ENCODE results near the gene ZDHHC17. TPM values are rescaled to one million over a fixed set of nuclear protein-coding genes. Genes with fewer than 3 reads are reported as not detected.

ZDHHC17 gene
- total RNA-seq, 1 experiment from 2014 or later = 35.3 TPM

GRCh38 chr12:76879710-76880518 lies 116.0 kb downstream of the ZDHHC17 start:
- intact Hi-C loops (cut with micrococcal nuclease) = loop anchor here (5.0 kb wide), 1 partner anchor 132 kb away; no protein-coding TSS in a partner anchor
- no peaks in the 10 kb centered on the region for H3K27me3 ChIP-seq (ENCODE audit: low read length)
- H3K27ac ChIP-seq (ENCODE audit: low read length) = peak overlapping the region; percentile 36
- peaks cover 16% of the 10 kb centered on the region for H3K4me1 ChIP-seq (ENCODE audit: insufficient read depth, low read length)
- peak overlapping the region; percentile 89 for H2AFZ ChIP-seq (ENCODE audit: low read length)
- no peaks in the 10 kb centered on the region for H3K9me2 ChIP-seq (replicated peaks; ENCODE audit: low read length)
- H3K79me2 ChIP-seq (ENCODE audit: low read length) = peaks cover 11% of the 10 kb centered on the region; the same call in 1 of the 2 replicates
- no peaks in the 10 kb centered on the region for H4K20me1 ChIP-seq (ENCODE audit: low read length)
- DNase-seq (no peak), ATAC-seq (no peak)
- POLR2A ChIA-PET (ENCODE audit: unreplicated experiment) = no interaction called here
- no peaks in the 10 kb centered on the region for H3F3A ChIP-seq (ENCODE audit: low read length, unreplicated experiment)
- H3K9me3 ChIP-seq (ENCODE audit: low read length) = no peaks in the 10 kb centered on the region
- TF ChIP-seq, protein P1, sequence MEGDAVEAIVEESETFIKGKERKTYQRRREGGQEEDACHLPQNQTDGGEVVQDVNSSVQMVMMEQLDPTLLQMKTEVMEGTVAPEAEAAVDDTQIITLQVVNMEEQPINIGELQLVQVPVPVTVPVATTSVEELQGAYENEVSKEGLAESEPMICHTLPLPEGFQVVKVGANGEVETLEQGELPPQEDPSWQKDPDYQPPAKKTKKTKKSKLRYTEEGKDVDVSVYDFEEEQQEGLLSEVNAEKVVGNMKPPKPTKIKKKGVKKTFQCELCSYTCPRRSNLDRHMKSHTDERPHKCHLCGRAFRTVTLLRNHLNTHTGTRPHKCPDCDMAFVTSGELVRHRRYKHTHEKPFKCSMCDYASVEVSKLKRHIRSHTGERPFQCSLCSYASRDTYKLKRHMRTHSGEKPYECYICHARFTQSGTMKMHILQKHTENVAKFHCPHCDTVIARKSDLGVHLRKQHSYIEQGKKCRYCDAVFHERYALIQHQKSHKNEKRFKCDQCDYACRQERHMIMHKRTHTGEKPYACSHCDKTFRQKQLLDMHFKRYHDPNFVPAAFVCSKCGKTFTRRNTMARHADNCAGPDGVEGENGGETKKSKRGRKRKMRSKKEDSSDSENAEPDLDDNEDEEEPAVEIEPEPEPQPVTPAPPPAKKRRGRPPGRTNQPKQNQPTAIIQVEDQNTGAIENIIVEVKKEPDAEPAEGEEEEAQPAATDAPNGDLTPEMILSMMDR (conservative IDR thresholded peaks at IDR 0.05; ENCODE audit: low read depth, low read length) = 0 out of 2 replicates have a peak, but pooled peaks have one; percentile 24
- TF ChIP-seq EZH2 (IDR thresholded peaks at IDR 0.05; ENCODE audit: low read length, unreplicated experiment) = no peak
- TF ChIP-seq EZH2phosphoT487 (IDR thresholded peaks at IDR 0.05; ENCODE audit: borderline replicate concordance, low read length) = no peak
- CTCF ChIA-PET = interaction anchor here (0.6 kb wide), 1 partner anchor 131 kb away, joined by 5 read pairs; no protein-coding TSS in a partner anchor
- H3K36me3 ChIP-seq (ENCODE audit: low read depth, low read length) = no peaks in the 10 kb centered on the region
- peak overlapping the region; percentile 78 for H3K9ac ChIP-seq (ENCODE audit: low read length)
- H3K4me3 ChIP-seq (ENCODE audit: low read length) = peak overlapping the region; percentile 75
- no TSS peak for BruUV-seq (replicated peaks)
- peak overlapping the region; percentile 91 for H3K4me2 ChIP-seq (ENCODE audit: low read length)

DNA sequence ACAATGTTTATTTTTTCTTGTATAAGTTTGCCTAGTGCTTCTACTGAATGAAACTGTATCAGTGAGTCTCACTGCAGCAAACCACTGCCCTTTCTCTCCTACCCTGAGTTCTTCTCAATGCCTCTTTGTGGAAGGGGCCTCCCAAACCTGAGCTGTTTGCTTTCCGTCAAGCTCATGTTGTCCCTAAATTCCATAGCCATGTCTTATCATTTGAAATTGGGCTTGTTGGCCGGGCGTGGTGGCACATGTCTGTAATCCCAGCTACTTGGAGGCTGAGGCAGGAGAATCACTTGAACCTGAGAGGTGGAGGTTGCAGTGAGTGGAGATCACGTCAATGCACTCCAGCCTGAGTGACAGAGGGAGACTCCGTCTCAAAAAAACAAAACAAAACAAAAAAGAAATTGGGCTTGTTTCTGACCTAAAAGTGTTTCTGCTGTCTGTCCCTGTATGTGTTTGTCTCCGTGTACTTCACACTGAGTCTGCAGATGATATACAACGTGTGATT lies 116.7 kb downstream of the ZDHHC17 start:
- Histone ChIP-seq H3K4me3 (ENCODE audit: low read length) (no peak overlapping the region), H3K36me3 (ENCODE audit: low read depth, low read length) (no peaks in the 10 kb centered on the region), H3K27me3 (ENCODE audit: low read length) (no peaks in the 10 kb centered on the region), H2AFZ (ENCODE audit: low read length) (no peak overlapping the region), H3K4me2 (ENCODE audit: low read length) (no peak overlapping the region), H3K27ac (ENCODE audit: low read length) (no peak overlapping the region), H3K9ac (ENCODE audit: low read length) (no peak overlapping the region), H3K79me2 (ENCODE audit: low read length) (peaks cover 11% of the 10 kb centered on the region; the same call in 1 of the 2 replicates), H3K9me3 (ENCODE audit: low read length) (no peaks in the 10 kb centered on the region), H3K9me2 (replicated peaks; ENCODE audit: low read length) (no peaks in the 10 kb centered on the region), H4K20me1 (ENCODE audit: low read length) (no peaks in the 10 kb centered on the region), H3F3A (ENCODE audit: low read length, unreplicated experiment) (no peaks in the 10 kb centered on the region), H3K4me1 (ENCODE audit: insufficient read depth, low read length) (peaks cover 16% of the 10 kb centered on the region)
- DNase-seq = no peak
- ChIA-PET POLR2A (ENCODE audit: unreplicated experiment) (no interaction called here), CTCF (no interaction called here)
- intact Hi-C loops (cut with micrococcal nuclease) = no loop called here
- TF ChIP-seq, protein P1 (conservative IDR thresholded peaks at IDR 0.05; ENCODE audit: low read depth, low read length) = no peak
- TF ChIP-seq EZH2 (IDR thresholded peaks at IDR 0.05; ENCODE audit: low read length, unreplicated experiment) = no peak
- no peak for TF ChIP-seq EZH2phosphoT487 (IDR thresholded peaks at IDR 0.05; ENCODE audit: borderline replicate concordance, low read length)
- no TSS peak for BruUV-seq (replicated peaks)
- ATAC-seq = no peak

GRCh38 chr12:76881142-76881541 lies 117.2 kb downstream of the ZDHHC17 start:
- H3K79me2 ChIP-seq (ENCODE audit: low read length) = peaks cover 11% of the 10 kb centered on the region; the same call in 1 of the 2 replicates
- peaks cover 16% of the 10 kb centered on the region for H3K4me1 ChIP-seq (ENCODE audit: insufficient read depth, low read length)
- TF ChIP-seq EZH2phosphoT487 (IDR thresholded peaks at IDR 0.05; ENCODE audit: borderline replicate concordance, low read length) (no peak), EZH2 (IDR thresholded peaks at IDR 0.05; ENCODE audit: low read length, unreplicated experiment) (no peak)
- TF ChIP-seq, protein P1 (conservative IDR thresholded peaks at IDR 0.05; ENCODE audit: low read depth, low read length) = no peak
- H3K36me3 ChIP-seq (ENCODE audit: low read depth, low read length) = no peaks in the 10 kb centered on the region
- no peaks in the 10 kb centered on the region for H4K20me1 ChIP-seq (ENCODE audit: low read length)
- no peaks in the 10 kb centered on the region for H3K9me2 ChIP-seq (replicated peaks; ENCODE audit: low read length)
- intact Hi-C loops (cut with micrococcal nuclease) = no loop called here
- no peak overlapping the region for H3K27ac ChIP-seq (ENCODE audit: low read length)
- H3K9me3 ChIP-seq (ENCODE audit: low read length) = no peaks in the 10 kb centered on the region
- CTCF ChIA-PET = no interaction called here
- no peak overlapping the region for H3K4me3 ChIP-seq (ENCODE audit: low read length)
- BruUV-seq (replicated peaks) = no TSS peak
- POLR2A ChIA-PET (ENCODE audit: unreplicated experiment) = no interaction called here
- H2AFZ ChIP-seq (ENCODE audit: low read length) = no peak overlapping the region
- H3K9ac ChIP-seq (ENCODE audit: low read length) = no peak overlapping the region
- DNase-seq (no peak), ATAC-seq (no peak)
- H3K4me2 ChIP-seq (ENCODE audit: low read length) = no peak overlapping the region
- no peaks in the 10 kb centered on the region for H3K27me3 ChIP-seq (ENCODE audit: low read length)
- no peaks in the 10 kb centered on the region for H3F3A ChIP-seq (ENCODE audit: low read length, unreplicated experiment)

All from PC-3 (cell line).